ENCODE results near the gene HS6ST2.

Gene HS6ST2

GRCh38 chrX:132613801-132614200 is 344.6 kb downstream of the HS6ST2 start:
- no peak for DNase-seq (ENCODE audit: low read depth)

GRCh38 chrX:132612821-132613564 is 345.4 kb downstream of the HS6ST2 start:
- no peak for DNase-seq (ENCODE audit: low read depth)

GRCh38 chrX:132610536-132610935 is 347.9 kb downstream of the HS6ST2 start:
- DNase-seq (ENCODE audit: low read depth): no peak

- DNase-seq (ENCODE audit: low read depth): no peak
Measured at GRCh38 chrX:132609362-132609848, 349.0 kb downstream of the HS6ST2 start.

- no peak for DNase-seq (ENCODE audit: low read depth)
Measured at GRCh38 chrX:132603700-132604286, 354.6 kb downstream of the HS6ST2 start.

GRCh38 chrX:132602701-132603100 is 355.7 kb downstream of the HS6ST2 start:
- no peak for DNase-seq (ENCODE audit: low read depth)

- no peak for DNase-seq (ENCODE audit: low read depth)
Measured at GRCh38 chrX:132594999-132595398, 363.4 kb downstream of the HS6ST2 start.

- no peak for DNase-seq (ENCODE audit: low read depth)
Measured at GRCh38 chrX:132594129-132594528, 364.3 kb downstream of the HS6ST2 start.

- DNase-seq (ENCODE audit: low read depth): no peak
Measured at GRCh38 chrX:132592880-132593279, 365.5 kb downstream of the HS6ST2 start.

- no peak for DNase-seq (ENCODE audit: low read depth)
Measured at GRCh38 chrX:132591719-132592275, 366.6 kb downstream of the HS6ST2 start.

GRCh38 chrX:132590350-132591026 is 367.9 kb downstream of the HS6ST2 start:
- no peak for DNase-seq (ENCODE audit: low read depth)

GRCh38 chrX:132584936-132585335 is 373.5 kb downstream of the HS6ST2 start:
- no peak for DNase-seq (ENCODE audit: low read depth)

GRCh38 chrX:132576939-132577338 is 381.5 kb downstream of the HS6ST2 start:
- DNase-seq (ENCODE audit: low read depth): no peak
